Sigmoid colon (tissue), 4 donors: ENCODE measurements around the gene SPATA31E1.

Experiments
- CTCF ChIP-seq, 4 experiments: fragments of 450-650 bp in 3 of 4; fragments of 200-600 bp in 1 of 4; IDR thresholded peaks; one replicate each; pipeline ENCODE4 v1.5.1; 2016 to 2019; ENCODE audit warnings: antibody characterized with exemption in 4 of 4, mild to moderate bottlenecking in 3 of 4, moderate library complexity in 2 of 4
- POLR2AphosphoS5 ChIP-seq, 4 donors: sonication (generic); formaldehyde crosslinking; IDR thresholded peaks; one replicate each; pipeline ENCODE4 v1.6.1; 2017; ENCODE audit warnings: antibody characterized with exemption in 4 of 4

- TF ChIP-seq CTCF (IDR thresholded peaks at IDR 0.05) = no peak
- no peak for TF ChIP-seq POLR2AphosphoS5 (IDR thresholded peaks at IDR 0.05)
These were observed 597 bp downstream of the SPATA31E1 start for GRCh38 chr9:87883274-87883673.
